ENCODE data around the gene SRCIN1.
"Not testable (repeated sequence)": the region's sequence is repeated elsewhere in the genome, so short reads cannot be mapped to it uniquely, and the experiment has no call there.

SRCIN1 gene, protein sequence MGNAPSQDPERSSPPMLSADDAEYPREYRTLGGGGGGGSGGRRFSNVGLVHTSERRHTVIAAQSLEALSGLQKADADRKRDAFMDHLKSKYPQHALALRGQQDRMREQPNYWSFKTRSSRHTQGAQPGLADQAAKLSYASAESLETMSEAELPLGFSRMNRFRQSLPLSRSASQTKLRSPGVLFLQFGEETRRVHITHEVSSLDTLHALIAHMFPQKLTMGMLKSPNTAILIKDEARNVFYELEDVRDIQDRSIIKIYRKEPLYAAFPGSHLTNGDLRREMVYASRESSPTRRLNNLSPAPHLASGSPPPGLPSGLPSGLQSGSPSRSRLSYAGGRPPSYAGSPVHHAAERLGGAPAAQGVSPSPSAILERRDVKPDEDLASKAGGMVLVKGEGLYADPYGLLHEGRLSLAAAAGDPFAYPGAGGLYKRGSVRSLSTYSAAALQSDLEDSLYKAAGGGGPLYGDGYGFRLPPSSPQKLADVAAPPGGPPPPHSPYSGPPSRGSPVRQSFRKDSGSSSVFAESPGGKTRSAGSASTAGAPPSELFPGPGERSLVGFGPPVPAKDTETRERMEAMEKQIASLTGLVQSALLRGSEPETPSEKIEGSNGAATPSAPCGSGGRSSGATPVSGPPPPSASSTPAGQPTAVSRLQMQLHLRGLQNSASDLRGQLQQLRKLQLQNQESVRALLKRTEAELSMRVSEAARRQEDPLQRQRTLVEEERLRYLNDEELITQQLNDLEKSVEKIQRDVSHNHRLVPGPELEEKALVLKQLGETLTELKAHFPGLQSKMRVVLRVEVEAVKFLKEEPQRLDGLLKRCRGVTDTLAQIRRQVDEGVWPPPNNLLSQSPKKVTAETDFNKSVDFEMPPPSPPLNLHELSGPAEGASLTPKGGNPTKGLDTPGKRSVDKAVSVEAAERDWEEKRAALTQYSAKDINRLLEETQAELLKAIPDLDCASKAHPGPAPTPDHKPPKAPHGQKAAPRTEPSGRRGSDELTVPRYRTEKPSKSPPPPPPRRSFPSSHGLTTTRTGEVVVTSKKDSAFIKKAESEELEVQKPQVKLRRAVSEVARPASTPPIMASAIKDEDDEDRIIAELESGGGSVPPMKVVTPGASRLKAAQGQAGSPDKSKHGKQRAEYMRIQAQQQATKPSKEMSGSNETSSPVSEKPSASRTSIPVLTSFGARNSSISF

DNA sequence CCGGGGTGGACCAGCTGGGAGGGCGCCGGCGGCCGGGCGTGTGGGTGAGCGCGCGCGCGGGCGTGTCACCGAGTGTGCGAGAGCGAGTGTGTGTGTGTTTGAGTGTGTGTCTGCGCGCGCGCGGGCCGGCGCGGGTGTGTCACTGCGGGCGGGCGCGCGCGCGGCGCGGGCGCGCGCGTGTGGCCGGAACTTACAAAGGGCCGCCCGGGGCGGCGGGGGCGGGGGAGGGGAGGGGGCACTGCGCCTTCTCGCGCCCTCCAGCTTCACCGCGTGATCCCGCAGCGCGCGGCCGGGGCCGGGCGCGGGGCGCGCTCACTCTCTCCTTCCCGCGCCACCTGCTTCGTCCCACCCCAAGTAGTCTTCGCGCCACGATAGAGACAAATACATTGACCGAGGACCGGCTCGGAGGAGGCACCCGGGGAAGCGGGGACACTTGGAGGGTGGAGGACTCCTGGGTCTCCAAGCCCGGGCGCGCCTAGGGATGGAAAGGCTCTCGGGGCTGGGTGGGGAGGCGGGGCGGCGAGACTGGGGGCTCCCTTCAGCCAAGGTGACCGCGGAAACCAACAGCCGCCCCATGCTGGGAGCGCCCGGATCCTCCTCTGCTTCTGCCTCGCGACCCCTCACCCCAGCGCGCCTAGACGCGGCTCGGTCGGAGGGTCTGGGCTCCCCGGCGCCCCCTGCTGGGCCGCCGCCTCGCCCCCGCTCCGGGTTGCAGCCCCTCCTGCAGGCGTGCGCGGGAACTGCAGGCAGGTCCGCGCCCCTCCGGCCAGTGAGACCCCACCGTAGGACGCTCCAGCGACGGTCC lies at the start of gene SRCIN1:
TSS of gene SRCIN1 (minus strand) at position 112 of the 805 bp plus-strand sequence. CDS start 247 bp downstream, outside the sequence.
- TF ChIP-seq, protein P1, sequence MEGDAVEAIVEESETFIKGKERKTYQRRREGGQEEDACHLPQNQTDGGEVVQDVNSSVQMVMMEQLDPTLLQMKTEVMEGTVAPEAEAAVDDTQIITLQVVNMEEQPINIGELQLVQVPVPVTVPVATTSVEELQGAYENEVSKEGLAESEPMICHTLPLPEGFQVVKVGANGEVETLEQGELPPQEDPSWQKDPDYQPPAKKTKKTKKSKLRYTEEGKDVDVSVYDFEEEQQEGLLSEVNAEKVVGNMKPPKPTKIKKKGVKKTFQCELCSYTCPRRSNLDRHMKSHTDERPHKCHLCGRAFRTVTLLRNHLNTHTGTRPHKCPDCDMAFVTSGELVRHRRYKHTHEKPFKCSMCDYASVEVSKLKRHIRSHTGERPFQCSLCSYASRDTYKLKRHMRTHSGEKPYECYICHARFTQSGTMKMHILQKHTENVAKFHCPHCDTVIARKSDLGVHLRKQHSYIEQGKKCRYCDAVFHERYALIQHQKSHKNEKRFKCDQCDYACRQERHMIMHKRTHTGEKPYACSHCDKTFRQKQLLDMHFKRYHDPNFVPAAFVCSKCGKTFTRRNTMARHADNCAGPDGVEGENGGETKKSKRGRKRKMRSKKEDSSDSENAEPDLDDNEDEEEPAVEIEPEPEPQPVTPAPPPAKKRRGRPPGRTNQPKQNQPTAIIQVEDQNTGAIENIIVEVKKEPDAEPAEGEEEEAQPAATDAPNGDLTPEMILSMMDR (IDR thresholded peaks at IDR 0.05): peak; percentile 43
- H3K27ac ChIP-seq: no peak within 1 kb of the TSS
- H3K27me3 ChIP-seq: peaks cover 98% of the 10 kb centered on the region
- no peaks in the 10 kb centered on the region for H3K36me3 ChIP-seq
- H3K4me3 ChIP-seq (ENCODE audit: low read depth in 1 of 2, low read length in 1 of 2): peak within 1 kb of the TSS; percentile 56 to 68
- no peaks in the 10 kb centered on the region for H3K9me3 ChIP-seq
- peaks cover 14 to 23% of the 10 kb centered on the region in 2 experiments for H3K4me1 ChIP-seq (ENCODE audit: control insufficient read depth in 1 of 2, insufficient read depth in 1 of 2, low read depth in 1 of 2, low read length in 1 of 2)

DNA sequence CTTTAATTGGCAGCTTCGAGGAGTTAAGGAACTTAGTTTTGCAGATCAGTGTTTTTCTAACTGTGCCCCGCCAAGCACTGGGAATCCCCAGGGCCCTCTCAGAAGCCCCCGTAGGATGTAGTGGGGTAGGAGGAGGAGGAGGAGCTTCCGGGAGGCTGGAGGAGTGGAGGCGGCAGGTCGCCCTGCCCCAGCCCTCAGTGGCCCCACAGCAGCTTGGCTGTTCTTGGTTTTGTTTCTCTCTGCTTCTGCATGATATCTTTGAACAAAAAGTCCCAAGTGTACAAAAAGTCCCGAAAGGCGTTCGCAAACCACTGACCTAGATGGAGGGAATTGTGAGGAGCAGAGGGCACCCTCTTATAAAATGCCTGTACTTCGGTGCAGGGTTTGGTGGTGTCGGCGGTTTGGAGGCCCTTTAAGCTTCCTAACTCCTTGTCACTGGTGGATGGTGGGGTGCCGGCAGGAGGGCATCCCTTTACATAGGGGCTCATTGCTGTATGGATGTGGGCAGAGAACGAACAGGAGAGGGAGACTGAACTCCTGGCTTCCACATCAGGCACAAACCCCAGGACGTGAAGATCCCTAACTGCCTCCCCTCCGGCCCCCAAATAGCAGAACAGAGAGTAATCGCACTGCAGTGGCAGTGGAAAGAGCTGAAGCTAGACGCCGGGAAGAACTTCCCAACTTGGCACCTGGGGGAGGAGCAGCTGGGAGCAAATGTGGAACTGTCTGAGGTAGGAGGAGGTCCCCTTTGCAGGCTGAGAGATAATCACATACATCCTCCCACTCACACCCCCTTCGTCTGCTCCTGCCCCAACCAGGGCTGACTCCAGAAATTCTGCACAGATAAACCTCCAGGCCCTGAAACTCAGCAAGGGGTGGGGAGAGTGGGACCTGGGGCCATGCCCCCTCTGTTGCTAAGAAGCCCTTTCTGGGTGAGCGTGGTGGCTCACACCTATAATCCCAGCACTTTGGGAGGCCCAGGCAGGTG lies 49.0 kb upstream of the SRCIN1 start:
- Histone ChIP-seq H3K36me3 (no peaks in the 10 kb centered on the region), H3K27ac (no peak overlapping the region), H3K4me3 (ENCODE audit: low read depth in 1 of 2, low read length in 1 of 2) (no peak overlapping the region), H3K27me3 (peaks cover 76% of the 10 kb centered on the region), H3K4me1 (ENCODE audit: control insufficient read depth in 1 of 2, insufficient read depth in 1 of 2, low read depth in 1 of 2, low read length in 1 of 2) (no peaks in the 10 kb centered on the region), H3K9me3 (no peaks in the 10 kb centered on the region)
- TF ChIP-seq, protein P1 (IDR thresholded peaks at IDR 0.05): no peak

DNA sequence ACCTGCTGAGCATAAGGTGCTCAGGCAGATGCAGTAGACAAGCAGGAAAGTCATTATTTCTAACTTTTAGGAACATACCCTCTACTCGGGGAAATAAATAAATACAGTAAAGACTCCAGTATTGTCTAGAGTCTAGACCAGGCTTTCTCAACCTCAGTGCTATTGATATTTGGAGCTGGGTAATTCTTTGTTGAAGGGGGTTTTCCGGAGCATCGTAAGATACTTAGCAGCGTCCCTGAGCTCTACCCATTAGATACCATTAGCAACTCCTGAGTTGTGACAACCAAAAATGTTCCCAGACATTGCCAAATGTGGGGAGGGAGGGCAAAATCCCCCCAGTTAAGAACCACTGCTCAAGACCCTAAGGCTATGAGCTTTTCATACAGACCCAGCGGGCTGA lies 47.9 kb upstream of the SRCIN1 start:
- TF ChIP-seq, protein P1 (IDR thresholded peaks at IDR 0.05): no peak
- H3K27me3 ChIP-seq: peaks cover 66% of the 10 kb centered on the region
- H3K27ac ChIP-seq: no peak overlapping the region

DNA sequence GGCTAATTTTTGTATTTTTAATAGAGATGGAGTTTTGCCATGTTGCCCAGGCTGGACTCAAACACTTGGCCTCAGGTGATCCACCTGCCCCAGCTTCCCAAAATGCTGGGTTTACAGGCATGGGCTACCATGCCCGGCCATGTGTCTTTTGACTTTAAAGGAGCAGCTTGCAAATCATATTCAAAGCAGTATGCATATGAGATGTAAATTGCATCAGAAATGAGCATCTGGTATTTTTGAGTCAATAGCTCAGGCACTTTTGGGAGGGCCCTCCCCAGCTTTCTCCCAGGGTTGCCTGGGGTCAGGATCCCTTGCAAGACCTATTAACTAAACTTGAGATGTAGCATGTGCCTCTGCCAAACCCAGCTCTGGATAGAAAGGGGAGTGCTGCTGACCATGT lies 47.5 kb upstream of the SRCIN1 start:
- H3K27me3 ChIP-seq: peaks cover 65% of the 10 kb centered on the region
- no peaks in the 10 kb centered on the region for H3K9me3 ChIP-seq
- TF ChIP-seq, protein P1 (IDR thresholded peaks at IDR 0.05): no peak
- H3K27ac ChIP-seq: no peak overlapping the region
- no peak overlapping the region for H3K4me3 ChIP-seq (ENCODE audit: low read depth in 1 of 2, low read length in 1 of 2)
- H3K4me1 ChIP-seq (ENCODE audit: control insufficient read depth in 1 of 2, insufficient read depth in 1 of 2, low read depth in 1 of 2, low read length in 1 of 2): no peaks in the 10 kb centered on the region
- H3K36me3 ChIP-seq: no peaks in the 10 kb centered on the region

More for the DNA sequence above, 47.9 kb upstream of the SRCIN1 start:
- Histone ChIP-seq H3K36me3 (no peaks in the 10 kb centered on the region), H3K9me3 (no peaks in the 10 kb centered on the region), H3K4me3 (ENCODE audit: low read depth in 1 of 2, low read length in 1 of 2) (no peak overlapping the region), H3K4me1 (ENCODE audit: control insufficient read depth in 1 of 2, insufficient read depth in 1 of 2, low read depth in 1 of 2, low read length in 1 of 2) (no peaks in the 10 kb centered on the region)

DNA sequence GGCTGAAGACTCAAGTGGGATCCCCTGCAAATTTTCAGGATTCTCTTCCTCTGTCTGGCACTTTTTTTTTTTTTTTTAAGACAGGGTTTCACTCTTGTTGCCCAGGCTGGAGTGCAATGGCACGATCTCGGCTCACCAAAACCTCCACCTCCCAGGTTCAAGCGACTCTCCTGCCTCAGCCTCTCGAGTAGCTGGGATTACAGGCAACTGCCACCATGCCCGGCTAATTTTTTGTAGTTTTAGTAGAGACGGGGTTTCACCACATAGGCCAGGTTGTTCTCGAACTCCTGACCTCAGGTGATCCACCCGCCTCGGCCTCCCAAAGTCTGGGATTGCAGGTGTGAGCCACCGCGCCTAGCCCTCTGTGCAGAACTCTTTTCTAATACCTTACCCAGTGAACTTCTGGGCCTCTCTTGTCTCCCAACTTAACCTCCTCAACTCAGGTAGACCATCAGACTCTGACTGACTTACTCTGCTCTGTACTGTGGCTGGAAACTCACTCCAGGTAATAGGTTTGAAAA lies 45.0 kb upstream of the SRCIN1 start:
- H3K9me3 ChIP-seq; H3K4me3 ChIP-seq (ENCODE audit: low read depth in 1 of 2, low read length in 1 of 2); H3K36me3 ChIP-seq; H3K27ac ChIP-seq; H3K4me1 ChIP-seq (ENCODE audit: control insufficient read depth in 1 of 2, insufficient read depth in 1 of 2, low read depth in 1 of 2, low read length in 1 of 2): not testable (repeated sequence)
- peaks cover 70% of the 10 kb centered on the region for H3K27me3 ChIP-seq
